Inflammatory macrophage treated with lipopolysaccharide for 4 hours (primary cell): Measurements from ENCODE around the gene NSUN5.
A peak's percentile ranks its signal among the peaks of the same experiment; 100 is the strongest.
"Not testable (repeated sequence)": the region's sequence is repeated elsewhere in the genome, so short reads cannot be mapped to it uniquely, and the experiment has no call there.

ENCODE experiments used
- DNase-seq: peaks from one replicate; pipeline ENCODE4 v3.0.0-alpha.2; 2020

Gene NSUN5

DNA sequence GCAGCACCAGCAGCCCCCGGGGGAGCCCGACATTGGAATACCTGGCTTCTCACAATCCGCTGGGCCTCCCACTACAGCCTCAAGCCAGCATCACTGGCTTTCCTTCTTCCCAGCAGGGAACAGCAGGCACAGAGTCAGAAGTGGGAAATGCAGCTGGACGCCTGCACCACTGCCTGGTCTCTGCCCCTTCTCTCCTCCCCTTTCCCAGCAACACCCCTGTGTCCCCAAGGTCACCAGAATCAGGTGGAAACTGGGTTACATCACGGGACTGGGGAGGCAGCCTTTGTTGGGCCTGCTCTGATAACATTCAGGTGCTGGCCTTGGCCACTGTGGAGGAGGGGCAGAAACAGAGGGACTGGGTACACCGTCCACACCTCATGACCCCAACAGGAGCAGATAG, 16.8 kb upstream of the NSUN5 start:
- DNase-seq = not testable (repeated sequence)

DNA sequence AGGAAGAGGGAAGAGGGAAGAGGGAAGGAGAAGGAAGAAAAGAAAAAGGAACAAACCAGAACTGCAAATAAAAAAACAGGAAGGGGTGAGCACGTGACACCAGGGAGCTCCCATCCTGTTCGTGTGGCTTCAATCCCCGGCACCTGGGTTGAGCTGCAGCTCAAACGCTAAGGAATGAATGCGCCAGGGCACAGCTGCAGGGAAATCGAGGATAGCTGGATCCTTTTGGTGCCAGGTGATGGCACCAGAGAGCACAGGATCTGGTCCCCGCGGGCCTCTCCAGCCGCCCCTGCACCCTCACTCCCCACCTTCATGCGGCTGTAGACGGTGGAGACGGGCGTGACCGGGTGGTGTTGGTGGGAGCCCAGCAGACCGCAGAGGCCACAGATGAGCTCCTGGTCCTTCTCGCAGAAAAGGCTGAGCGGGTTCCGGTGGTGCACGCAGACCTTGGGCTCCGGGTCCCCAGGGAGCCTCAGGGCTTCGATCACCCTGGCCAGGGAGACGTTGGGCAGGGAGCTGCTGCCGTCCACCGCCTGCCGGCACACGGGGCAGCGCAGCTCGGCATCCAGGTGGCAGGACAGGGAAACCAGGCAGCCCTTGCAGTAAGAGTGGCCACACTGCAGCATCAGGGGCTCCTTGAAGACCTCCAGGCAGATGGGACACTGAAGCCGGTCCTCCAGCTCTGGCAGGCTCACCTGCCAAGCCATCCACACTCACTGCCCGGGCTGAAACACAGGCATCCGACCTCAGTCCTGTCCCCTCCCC, 15.6 kb upstream of the NSUN5 start:
- DNase-seq = peak; percentile 29

DNA sequence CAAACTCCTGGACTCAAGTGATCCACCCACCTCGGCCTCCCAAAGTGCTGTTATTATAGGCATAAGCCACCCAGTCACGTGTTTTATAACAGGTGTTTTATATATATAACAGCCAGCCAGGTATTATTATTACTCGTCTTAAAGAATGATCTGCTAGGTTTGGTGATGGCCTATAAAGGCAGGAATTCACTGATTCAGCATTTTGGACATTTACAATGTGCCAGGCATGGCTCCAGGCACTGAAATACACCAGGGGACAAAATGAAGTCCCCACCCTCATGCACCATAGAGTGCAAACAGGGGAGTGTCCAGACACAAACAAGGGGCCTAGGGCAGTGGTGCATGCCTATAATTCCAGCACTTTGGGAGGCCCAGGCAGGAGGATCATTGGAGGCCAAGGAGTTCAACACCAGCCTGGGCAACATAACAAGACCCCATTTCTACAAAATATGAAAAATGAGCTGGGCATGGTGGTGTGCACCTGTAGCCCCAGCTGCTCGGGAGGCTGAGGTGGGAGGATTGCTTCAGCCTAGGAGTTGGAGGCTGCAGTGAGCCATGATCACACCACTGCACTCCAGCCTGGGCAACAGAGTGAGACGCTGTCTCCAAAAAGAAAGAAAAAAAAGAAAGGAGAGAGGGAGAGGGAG, 14.9 kb upstream of the NSUN5 start:
- not testable (repeated sequence) for DNase-seq

DNA sequence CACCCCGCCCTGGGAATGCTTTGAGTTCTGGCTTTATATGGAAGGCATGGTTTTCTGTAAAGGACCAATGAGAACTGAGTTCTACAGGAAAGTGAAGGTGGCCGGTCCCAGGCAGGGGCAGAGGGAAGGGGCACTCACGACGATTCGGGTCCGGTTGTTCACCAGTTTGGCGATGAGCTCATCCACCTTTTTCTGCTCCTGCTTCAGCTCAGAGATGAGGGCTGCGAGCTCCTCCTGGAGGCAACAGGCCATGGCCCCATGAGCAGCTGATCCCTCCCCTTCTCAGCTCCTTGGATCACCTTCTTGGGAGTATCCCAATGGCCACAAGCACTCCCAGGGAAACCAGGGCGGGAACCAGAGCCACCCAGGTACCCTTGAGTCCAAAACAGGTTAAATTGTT, 11.4 kb upstream of the NSUN5 start:
- not testable (repeated sequence) for DNase-seq

DNA sequence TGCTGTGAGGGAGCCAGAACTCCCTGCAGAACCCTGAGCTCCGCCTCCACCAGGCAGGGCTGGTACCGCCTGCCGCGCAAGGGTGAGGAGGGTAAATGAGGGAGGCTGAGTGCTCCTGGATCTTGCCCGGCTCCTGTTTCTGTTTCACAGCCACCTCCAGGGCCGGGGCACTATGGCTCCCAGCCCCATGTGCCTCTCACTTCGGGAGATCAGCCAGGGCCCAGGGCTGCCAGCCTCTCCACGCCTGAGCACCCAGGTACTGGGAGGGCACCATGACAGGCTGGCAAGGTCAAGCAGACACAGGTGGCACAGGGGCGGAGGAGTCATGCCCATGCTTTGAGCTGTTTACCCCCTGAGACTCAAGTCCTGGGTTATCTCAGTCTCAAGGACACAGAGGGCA, 10.9 kb upstream of the NSUN5 start:
- not testable (repeated sequence) for DNase-seq

DNA sequence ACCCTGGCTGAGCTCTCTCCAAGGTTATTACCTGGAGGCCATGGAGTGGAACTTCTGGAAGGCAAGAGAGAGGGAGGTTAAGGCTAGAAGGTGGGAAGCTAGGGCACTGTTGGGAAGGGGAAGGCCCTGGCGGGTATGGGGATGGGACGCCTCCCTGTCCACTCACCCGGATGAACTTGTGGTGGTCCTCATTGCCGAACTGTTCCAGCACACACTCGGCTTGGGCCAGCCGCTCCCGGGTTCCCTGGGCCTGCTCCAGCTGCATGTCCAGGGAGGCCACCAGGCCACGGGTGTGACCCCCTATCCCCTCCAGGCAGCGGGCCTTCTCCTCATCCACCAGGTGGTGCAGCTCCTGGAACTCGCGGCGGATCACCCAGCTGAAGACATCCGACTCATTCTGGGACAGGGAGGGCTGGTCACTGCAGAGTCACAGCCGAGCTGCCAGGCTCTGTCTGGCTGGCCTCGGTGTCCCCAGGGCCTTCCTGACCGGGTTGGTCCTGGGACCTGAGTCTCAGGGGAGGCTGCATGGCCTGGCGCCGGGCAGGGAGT, 10.1 kb upstream of the NSUN5 start:
- DNase-seq = not testable (repeated sequence)

DNA sequence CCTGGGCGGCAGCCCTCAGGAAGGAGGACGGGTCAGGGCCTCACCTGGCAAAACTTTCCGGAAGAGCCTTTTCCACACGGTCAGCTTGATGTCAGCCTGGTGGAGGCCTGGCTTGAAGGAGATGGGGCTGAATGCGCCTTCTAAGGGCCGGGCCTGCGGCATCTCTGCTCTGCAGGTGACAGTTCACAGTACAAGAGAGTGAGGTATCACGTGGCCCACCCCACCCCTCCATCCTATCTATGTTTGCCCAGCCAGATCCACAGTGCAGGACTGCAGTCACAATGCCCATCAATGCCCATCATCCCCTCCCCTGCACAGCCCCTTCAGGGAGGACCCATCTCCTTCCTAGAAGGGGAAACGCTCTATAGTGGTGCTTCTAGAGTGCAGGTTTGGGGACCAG, 7.9 kb upstream of the NSUN5 start:
- DNase-seq = no peak

DNA sequence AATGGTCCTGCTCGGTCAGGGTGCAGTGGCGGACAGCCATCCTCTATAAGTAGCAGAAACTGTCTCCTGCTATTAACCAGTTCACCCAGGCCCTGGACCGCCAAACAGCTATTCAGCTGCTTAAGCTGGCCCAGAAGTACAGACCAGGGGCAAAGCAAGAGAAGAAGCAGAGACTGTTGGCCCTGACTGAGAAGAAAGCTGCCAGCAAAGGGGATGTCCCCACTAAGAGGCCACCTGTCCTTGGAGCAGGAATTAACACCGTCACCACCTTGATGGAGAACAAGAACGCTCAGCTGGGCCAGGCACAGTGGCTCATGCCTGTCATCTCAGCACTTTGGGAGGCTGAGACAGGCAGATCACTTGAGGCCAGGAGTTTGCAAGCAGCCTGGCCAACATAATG, 5.6 kb upstream of the NSUN5 start:
- no peak for DNase-seq

DNA sequence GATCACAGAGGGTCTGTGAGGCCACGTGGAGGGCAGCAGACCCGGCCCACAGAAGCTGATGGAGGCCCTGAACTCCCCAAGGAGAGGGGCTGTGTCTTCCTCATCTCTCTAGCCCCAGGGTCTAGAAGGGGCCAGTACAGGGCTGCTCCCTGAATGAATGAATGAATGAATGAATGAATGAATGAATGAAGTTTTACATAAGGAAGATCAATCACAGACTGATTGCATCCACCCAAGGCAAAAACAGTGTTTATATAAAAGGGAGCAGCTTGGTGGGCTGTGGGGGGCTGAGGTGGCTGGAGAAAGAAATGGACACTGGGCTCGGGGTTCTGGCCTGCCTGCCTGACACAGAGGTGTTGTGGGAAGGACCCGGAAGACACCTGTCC, 4.9 kb upstream of the NSUN5 start:
- DNase-seq = no peak

DNA sequence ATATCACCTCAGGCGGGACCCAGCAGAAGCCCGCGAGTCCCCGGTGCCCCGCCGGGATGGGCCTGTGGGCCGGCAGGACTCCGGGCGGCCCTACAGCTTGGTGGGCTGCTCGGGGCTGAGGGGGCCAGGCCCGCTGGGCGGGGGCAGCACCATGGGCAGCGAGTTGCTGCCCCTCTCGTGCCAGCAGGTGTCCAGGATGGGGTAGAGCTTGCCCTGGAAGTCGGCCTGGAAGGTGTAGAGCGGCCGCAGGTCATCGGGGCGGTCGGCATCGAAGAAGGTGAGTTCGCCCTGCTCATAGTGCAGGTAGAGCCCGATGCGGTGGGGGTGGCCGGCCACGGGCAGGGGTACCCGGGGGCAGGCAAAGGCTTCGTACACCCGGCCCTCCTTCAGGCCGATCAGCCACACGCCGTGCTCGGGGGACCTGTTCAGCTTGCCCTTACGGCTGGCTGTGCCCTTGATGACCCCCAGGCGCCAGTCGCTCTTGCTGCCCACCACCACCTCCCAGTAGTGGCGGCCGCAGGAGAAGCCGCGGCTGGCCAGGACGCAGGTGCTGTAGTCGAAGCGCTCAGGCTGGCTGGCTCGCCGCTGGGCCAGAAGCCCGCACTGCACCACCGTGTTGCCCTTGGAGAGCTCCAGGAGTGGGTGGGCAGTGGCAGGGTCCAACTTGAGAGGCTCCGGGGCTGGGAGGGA, 4.3 kb upstream of the NSUN5 start:
- no peak for DNase-seq

DNA sequence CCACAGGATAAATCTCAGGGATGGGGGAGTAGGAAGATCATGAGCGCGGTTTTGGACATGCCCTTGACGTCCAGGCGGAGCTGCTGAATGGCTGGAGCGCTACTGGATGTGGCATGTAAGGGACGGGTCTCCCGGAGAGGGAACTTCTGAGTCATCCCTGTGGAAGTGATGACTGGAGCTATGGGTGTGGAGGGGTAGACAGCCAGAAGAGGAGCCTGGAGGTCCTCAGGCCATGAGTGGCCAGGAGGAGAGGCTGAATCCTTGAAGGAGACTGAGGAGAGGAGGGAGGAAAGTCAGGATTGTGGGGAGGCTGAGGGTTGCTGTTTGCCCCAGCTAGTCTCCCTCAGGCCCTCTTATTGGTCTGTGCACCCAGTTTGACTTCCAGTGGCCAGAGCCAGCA, 2.8 kb upstream of the NSUN5 start:
- not testable (repeated sequence) for DNase-seq

DNA sequence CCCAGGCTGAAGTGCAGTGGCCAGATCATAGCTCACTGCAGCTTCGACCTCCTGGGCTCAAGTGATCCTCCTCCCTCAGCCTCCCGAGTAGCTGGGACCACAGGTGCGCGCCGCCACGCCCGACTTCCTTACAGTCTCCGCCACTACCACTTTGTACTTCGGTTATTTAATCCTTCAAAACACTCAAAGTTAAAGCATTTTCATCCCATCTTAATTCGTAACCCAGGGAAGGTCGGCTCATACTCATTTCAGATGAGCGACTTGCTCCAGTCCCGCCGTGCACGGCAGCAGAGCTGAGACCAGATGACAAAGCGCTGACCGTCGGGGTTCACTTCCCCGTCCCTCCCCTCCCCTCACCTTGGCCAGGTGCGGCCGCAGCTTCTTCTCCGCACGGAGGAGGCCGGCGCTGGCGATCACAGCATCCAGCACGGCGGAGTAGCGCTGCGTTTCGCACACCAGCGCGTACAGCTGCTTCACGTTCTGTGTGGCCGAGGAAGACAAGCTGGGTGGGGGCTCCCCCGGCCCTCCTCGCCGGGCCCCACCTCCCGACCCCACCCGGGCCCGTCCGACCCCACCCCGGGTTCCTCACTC, 457 bp downstream of the NSUN5 start:
- no peak for DNase-seq

DNA sequence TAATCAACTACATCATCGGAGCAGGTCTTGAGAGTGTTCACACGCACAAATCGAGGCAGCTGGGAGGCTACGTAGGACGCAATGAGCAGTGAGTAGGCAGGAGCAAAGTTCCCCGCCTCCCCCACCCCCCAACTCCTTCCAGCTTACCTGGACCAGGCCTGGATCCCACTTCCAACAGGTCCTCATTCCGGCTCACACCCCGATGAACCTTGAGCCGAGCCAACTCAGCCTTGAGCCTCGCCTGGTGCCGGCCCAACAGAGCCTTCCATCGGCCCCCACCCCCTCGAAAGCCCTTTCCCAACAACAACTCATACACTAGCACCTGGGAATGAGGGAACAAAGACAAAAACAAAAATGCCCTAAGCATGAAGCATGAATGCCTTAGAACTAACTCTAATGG, 1.2 kb downstream of the NSUN5 start:
- no peak for DNase-seq

DNA sequence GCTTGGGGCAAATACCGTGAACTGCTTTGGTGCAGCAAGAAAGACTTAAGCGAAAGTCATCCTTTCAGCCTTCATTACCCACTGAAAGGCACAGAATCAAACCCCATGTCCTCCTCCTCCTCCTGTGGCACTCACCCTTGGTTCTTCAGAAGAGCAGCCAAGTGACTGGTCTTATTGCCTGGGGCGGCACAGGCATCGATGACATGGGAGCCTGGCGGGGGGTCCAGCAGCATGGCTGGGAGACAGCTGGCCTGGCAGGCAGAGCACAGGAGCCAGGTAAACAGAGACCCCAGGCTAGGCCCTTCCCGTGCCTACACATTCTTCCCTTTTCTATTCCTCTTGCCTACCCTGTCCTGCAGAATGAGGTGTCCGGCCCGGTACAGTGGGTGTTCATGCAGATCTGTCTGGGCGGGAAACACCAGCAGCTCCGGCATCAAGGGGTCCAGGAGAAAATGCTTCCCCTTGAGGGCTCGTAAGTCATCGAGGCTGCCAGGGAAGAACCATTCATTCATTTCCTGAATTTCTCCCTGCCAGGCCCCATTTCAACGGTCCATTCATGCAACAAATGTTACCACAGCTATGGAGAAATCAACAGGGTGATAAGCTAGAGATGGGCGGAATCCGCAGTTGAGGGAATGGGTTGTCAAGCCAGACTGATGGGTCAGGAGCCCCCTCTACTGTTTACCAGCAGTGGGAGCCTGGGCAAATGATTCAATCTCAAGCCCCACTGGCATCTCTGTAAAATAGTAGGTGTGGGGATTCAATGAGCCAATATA, 3.8 kb downstream of the NSUN5 start:
- peak; percentile 34 for DNase-seq

DNA sequence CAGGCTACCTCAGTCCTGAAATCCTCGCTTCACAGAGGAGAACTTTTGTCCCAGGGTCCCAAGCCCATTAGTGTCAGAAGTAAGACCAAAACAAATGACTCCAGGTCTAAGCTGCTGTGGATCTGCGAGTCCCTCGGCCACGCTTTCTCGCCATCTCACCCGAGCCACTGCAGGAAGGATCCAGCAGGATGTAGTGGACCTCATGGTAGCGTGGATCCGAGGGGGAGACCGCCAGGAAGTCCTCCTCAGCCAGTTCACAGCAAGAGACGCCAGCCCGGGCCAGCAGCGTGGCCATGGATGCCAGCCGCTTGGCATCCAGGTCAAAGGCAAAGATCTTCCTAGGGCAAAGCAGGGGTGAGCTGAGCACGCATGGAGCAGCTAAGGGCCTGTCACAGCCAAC, 4.6 kb downstream of the NSUN5 start:
- DNase-seq = no peak

DNA sequence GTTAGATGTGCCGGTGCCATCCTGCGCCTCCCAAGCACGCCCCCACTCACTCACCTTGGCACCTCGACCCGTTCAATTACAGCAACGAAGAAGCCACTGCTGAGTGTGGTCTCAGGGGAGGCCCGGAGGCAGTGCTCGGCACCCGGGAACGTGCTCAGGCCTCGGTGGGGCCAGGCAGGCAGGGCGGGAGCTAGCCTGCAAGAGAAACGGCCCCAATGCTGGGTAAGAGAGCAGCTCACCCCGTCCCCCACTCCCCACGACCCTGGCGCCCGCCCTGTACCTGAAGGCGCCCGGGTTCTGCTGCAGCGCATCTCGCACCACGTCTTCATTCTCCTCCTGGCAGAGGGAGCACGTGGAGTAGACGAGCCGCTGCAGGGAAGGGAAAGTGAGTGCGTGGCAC, 5.1 kb downstream of the NSUN5 start:
- DNase-seq = no peak

DNA sequence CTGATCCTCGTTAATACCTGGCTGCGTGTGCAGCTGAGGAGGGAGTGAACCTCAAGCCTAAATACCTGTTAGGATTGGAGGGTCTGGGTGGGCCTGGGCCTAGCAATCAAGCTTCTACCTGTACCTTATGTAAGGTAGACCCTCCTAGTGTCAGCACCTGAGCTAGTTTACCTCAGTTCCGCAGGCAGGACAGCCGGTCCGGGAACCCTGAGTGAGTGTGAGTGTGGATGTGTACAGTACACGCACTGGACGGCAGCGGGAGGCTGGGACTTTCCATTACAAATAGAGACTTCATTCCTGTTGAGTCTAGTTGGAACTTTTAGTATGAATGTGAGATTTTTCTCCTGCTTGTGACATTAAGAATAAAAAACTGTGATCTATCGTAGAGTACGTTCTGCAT, 5.8 kb downstream of the NSUN5 start:
- DNase-seq = not testable (repeated sequence)

DNA sequence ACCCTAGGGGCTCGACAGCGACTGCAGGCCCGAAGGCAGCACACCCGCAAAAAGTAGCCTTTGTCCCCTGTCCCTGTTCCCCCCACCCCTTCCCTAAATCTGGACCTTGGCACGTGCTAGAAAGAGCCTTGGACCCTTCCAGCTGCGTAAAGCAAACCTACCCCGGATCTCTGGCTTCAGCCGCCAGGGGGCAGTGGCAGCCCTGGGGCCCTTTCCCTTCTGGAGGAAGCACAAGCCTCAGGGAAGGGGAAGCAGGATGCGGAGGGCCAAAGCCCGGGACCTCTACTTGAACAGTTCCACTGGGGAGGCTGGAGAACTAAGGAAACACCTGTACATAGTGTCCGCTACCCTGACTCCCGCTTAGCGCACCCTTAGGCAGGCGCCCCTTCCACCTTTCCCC, 7.5 kb downstream of the NSUN5 start:
- DNase-seq = not testable (repeated sequence)

DNA sequence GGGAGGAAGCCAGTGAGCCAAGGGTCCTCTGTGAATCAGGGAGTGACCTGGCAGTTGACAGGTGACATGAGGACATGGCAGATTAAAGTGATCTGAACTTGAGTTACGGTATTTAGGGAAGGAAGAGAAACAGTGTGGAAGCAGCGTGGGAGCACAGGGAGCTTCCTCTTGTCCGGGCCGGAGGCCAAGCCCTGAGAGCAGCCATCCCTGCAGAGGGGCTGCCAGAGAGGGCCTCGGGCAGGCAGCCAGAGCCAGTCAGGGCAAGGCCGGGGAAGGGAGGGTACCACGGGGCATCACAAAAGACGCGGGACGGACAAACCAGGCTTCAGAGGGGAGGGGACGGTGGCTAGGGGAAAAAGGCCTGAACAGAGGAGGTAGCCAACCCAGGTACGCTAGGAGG, 8.8 kb downstream of the NSUN5 start:
- DNase-seq = not testable (repeated sequence)

DNA sequence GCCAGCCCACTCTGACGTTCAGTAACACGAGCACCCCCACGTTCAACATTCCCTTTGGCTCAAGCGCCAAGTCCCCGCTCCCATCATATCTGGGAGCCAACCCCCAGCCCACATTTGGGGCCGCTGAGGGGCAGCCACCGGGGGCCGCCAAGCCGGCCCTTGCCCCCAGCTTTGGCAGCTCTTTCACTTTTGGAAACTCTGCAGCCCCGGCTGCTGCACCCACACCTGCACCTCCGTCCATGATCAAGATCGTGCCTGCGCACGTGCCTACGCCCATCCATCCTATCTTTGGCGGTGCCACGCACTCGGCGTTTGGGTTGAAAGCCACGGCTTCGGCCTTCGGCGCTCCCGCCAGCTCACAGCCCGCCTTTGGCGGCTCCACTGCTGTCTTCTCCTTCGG, 10.9 kb downstream of the NSUN5 start:
- DNase-seq = not testable (repeated sequence)

DNA sequence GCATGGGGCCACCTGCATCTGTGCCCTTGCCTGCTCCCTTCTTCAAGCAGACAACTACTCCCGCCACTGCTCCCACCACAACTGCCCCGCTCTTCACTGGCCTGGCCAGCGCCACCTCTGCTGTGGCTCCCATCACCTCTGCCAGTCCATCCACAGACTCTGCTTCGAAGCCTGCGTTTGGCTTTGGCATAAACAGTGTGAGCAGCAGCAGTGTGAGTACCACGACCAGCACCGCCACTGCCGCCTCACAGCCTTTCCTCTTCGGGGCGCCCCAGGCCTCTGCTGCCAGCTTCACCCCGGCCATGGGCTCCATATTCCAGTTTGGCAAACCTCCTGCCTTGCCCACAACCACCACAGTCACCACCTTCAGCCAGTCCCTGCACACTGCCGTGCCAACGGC, 11.4 kb downstream of the NSUN5 start:
- DNase-seq = not testable (repeated sequence)

DNA sequence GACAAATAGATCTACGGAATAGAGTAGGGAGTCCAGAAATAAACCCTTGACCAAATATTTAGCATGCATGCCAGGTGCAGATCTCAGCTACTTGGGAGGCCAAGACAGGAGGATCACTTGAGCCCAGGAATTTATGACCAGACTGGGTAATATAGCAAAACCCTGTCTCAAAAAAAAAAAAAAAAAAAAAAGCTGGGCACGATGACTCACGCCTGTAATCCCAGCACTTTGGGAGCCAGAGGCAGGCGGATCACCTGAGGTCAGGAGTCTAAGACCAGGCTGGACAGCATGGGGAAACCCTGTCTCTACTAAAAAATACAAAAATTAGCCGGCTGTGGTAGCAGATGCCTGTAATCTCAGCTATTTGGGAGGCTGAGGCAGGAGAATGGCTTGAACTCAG, 31.4 kb downstream of the NSUN5 start:
- DNase-seq = not testable (repeated sequence)

DNA sequence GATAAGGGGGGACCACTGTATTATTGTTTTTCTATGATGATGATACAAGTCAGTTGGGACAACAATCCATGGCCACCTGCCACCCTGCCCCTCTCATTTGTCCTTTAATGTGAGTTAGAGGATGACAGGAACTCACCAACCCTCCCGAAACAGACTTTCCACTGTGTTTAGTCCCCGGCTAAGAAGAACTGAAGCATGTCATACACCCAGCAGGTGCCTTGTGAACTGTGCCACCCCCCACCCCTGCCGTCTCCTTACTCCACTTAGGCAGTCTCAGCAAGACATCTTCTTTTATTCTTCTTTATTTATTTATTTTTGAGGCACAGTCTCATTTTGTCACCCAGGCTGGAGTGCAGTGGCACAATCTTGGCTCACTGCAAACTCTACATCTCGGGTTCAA, 40.8 kb downstream of the NSUN5 start:
- DNase-seq = not testable (repeated sequence)
